Lower leg skin (tissue), 4 donors: ENCODE measurements around the gene CHP2. TPM values are rescaled to one million over a fixed set of nuclear protein-coding genes. Genes with fewer than 3 reads are reported as not detected.
A peak's percentile ranks its signal among the peaks of the same experiment; 100 is the strongest.

Experiments used
- DNase-seq, 2 donors: peaks; one replicate each; pipeline ENCODE4 v3.0.0-alpha.2; 2019; ENCODE audit warnings: low spot score in 2 of 2
- H3K4me3 ChIP-seq: fragments of 200-600 bp; sonication (generic); 2 replicates; pipeline ENCODE4 v1.5.1; 2017; ENCODE audit warnings: mild to moderate bottlenecking, low read depth; ENCODE audit not compliant: poor library complexity, severe bottlenecking
- POLR2A ChIP-seq, 2 donors: fragments of 450-650 bp; IDR thresholded peaks; one replicate each; pipeline ENCODE4 v1.6.1; 2016 to 2017; ENCODE audit warnings: antibody characterized with exemption in 2 of 2, mild to moderate bottlenecking in 1 of 2, moderate library complexity in 1 of 2
- WGBS, 2 donors: methylation state at CpG; one replicate each; pipeline ENCODE4 v1.1.5; 2018; 5-methylcytosine and 5-hydroxymethylcytosine counted together
- intact Hi-C: fragments of 100-400 bp; cut with DNase I; formaldehyde crosslinking; loops from one replicate; pipeline ENCODE4 v1.15.0; 2023; ENCODE audit warnings: low total_unique reads
- total RNA-seq, 4 donors: library from RNA; depleted of rRNA; stranded (reverse); fragments of >200 nt; gene quantifications; one replicate each; pipeline ENCODE4 v1.1.0, GENCODE V29; 2016
- TF ChIP-seq, protein P1 (sequence below), 3 donors: fragments of 450-650 bp; IDR thresholded peaks; one replicate each; pipeline ENCODE4 v1.5.1; 2016; ENCODE audit warnings: antibody characterized with exemption in 3 of 3, mild to moderate bottlenecking in 3 of 3, moderate library complexity in 2 of 3

The CHP2 gene
- 100 to 1,000 TPM; 120 to 176 (median 134) TPM for total RNA-seq

DNA sequence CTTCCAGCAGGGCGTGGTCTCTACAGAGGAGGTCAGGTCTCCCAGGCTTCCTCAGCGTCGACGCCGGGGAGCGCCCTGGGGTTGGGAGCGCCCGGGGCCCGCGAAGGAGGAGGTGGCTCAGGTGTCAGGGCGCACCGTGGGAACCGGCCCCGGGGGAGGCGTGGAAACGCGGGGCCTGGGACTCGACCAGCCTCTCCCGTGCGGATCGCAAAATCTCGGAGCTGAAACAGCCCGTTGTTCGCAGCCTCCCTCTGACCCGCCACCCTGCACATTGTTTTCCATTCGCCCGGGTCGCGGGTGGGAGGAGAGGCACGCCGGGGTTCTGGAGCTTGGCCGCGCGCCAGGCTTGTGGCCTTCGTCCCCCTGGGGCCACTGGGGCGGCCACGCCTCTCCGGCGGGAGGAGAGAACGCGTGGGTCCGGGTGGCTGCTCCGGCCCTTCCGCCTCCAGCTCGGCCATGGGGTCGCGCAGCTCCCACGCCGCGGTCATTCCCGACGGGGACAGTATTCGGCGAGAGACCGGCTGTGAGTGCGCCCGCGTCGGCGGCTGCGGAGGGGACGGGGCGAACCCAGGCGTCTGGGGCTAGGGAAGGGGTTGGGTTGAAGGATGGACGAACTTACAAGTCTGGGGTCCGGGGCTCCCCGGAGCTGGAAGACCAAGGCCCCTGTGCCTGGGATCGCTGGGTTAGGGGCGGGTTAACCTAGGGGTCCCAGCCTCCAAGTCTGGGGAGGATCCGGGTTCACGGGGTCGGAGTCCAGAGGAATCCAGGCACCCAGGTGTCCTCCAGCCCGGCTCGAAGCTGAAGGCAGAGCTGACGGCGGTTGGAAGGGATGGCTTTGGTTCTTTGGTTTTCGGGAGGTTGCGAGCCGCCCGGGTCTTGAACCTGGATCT, at the start of gene CHP2:
TSS of gene CHP2 (plus strand) at position 433 of the 890 bp plus-strand sequence. CDS start at position 457, 24 bp downstream.
- intact Hi-C loops, result loop anchor here (10.0 kb wide), 1 partner anchor 50 kb away; no protein-coding TSS in a partner anchor
- peak in 1 of 2 donors; percentile 84 for DNase-seq
- 7 to 8% methylated on average over 36 to 49 of the region's 80 CpGs for WGBS, 2 donors
- peak within 1 kb of the TSS; percentile 6 for H3K4me3 ChIP-seq
- no peak for TF ChIP-seq POLR2A (IDR thresholded peaks at IDR 0.05)
- TF ChIP-seq, protein P1, sequence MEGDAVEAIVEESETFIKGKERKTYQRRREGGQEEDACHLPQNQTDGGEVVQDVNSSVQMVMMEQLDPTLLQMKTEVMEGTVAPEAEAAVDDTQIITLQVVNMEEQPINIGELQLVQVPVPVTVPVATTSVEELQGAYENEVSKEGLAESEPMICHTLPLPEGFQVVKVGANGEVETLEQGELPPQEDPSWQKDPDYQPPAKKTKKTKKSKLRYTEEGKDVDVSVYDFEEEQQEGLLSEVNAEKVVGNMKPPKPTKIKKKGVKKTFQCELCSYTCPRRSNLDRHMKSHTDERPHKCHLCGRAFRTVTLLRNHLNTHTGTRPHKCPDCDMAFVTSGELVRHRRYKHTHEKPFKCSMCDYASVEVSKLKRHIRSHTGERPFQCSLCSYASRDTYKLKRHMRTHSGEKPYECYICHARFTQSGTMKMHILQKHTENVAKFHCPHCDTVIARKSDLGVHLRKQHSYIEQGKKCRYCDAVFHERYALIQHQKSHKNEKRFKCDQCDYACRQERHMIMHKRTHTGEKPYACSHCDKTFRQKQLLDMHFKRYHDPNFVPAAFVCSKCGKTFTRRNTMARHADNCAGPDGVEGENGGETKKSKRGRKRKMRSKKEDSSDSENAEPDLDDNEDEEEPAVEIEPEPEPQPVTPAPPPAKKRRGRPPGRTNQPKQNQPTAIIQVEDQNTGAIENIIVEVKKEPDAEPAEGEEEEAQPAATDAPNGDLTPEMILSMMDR (IDR thresholded peaks at IDR 0.05), result no peak

DNA sequence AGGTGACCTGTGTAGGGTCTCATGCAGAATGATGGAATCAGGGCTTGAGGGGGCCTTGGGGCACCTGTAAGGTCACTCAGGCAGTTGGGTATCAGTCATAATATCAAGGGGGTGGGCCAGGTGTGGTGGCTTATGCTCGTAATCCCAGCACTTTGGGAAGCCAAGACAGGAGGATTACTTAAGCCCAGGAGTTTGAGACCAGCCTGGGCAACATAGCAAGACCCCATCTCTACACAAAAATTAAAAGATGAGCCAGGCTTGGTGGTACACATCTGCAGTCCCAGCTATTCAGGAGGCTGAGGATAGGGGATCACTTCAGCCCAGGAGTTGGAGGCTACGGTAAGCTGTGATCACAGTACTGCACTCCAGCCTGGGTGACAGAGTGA, 49.3 kb upstream of the CHP2 start:
- intact Hi-C loops, result no loop called here
- TF ChIP-seq POLR2A (IDR thresholded peaks at IDR 0.05), result no peak
- TF ChIP-seq, protein P1 (IDR thresholded peaks at IDR 0.05), result no peak
- DNase-seq, result no peak
- no peak overlapping the region for H3K4me3 ChIP-seq
- 76 to 86% methylated on average over 2 of the region's 2 CpGs for WGBS, 2 donors

DNA sequence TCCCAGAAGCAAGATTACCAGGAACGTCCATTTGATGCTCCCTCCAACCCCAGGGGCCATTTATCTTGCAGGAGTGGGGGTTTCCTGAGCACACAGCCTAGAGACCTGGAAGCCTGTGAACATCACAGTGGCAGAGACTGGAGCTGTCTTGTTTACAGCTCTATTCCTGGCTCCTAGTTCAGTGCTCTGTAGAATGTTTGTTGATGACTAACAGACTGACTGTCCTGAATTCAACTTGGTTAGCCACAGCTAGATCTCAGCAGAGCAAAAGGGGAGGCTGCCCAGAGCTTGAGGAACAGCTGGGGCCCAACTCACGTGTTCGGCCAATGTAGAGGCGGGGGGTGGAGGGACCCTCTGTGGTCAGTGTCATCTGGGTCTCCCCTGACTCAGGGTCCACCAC, 48.4 kb upstream of the CHP2 start:
- WGBS, 2 donors, result 84 to 87% methylated on average over 4 of the region's 4 CpGs
- TF ChIP-seq POLR2A (IDR thresholded peaks at IDR 0.05), result no peak
- TF ChIP-seq, protein P1 (IDR thresholded peaks at IDR 0.05), result no peak
- H3K4me3 ChIP-seq, result no peak overlapping the region
- intact Hi-C loops, result no loop called here
- DNase-seq, result no peak

DNA sequence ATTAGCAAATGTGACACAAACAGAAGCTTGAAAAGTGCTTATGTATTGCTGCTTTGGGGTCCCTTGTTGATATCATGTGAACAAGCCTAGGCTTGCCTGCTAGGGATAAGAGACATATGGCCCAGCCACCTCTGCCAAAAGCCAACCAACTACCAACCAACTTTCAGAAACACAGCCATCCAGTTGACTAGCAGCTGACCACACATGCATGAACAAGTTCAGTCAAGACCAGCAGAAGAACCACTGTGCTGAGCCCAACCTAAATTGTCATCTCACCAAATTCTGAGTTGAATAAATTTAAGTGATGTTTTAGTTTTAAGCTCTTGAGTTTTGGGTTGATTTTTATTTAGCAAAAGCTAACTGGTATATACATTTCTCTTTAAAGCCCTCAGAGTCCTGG, 45.3 kb upstream of the CHP2 start:
- intact Hi-C loops, result no loop called here
- DNase-seq, result no peak
- TF ChIP-seq, protein P1 (IDR thresholded peaks at IDR 0.05), result no peak
- TF ChIP-seq POLR2A (IDR thresholded peaks at IDR 0.05), result no peak
- no peak overlapping the region for H3K4me3 ChIP-seq

DNA sequence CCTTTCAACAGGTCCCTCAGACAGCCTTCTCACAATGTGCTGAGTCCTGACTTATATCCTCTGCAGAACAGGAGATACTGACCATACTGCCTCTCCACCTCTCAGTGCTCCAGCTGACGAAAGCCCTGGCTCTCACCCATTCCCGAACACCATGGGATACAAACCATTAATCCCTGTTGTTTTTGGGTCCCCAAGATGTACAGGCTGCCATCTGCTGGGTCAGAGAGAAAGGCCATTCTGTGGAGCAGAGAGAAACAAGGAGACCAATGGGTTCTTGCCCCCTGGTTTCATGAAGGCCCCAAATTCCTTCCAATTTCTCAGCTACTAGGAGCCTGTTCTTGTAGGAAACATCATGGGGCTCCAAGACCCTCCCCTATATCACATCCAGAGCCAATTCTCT, 44.8 kb upstream of the CHP2 start:
- TF ChIP-seq POLR2A (IDR thresholded peaks at IDR 0.05), result no peak
- TF ChIP-seq, protein P1 (IDR thresholded peaks at IDR 0.05), result no peak
- no peak overlapping the region for H3K4me3 ChIP-seq
- DNase-seq, result no peak
- WGBS, 2 donors, result 78 to 81% methylated on average over 2 of the region's 2 CpGs
- intact Hi-C loops, result no loop called here
